HCT116 (cell line): ENCODE measurements around the gene SMARCA4. TPM values are rescaled to one million over a fixed set of nuclear protein-coding genes. Genes with fewer than 3 reads are reported as not detected.

Experiments used
- total RNA-seq: library from RNA; stranded (reverse); gene quantifications from one replicate; pipeline ENCODE4 v1.2.1, GENCODE V29; 2021; ENCODE audit not compliant: unreplicated experiment

SMARCA4 gene
- total RNA-seq, 1 experiment from 2014 or later, result 116 TPM

Other genes with a start within 250 kb of the SMARCA4 start
- 183 TPM for gene DNM2, start 243.0 kb upstream of the SMARCA4 start, total RNA-seq
- gene TMED1, start 124.8 kb upstream of the SMARCA4 start, total RNA-seq, result 26.3 TPM
- 0.74 TPM for gene C19orf38, start 112.6 kb upstream of the SMARCA4 start, total RNA-seq
- 103 TPM for gene CARM1, start 89.5 kb upstream of the SMARCA4 start, total RNA-seq
- 44.7 TPM for gene YIPF2, start 32.4 kb upstream of the SMARCA4 start, total RNA-seq
- 20.3 TPM for gene TIMM29, start 32.2 kb upstream of the SMARCA4 start, total RNA-seq
- gene LDLR, start 128.4 kb downstream of the SMARCA4 start, total RNA-seq, result 92.4 TPM
- 33.9 TPM for gene SPC24, start 194.8 kb downstream of the SMARCA4 start, total RNA-seq
- 43.6 TPM for gene KANK2, start 236.5 kb downstream of the SMARCA4 start, total RNA-seq